ENCODE data around the gene RIMKLB.

The RIMKLB gene

GRCh38 chr12:8698132-8698851, 501 bp downstream of the RIMKLB start:
- TF ChIP-seq CTCF (IDR thresholded peaks at IDR 0.05; ENCODE audit: insufficient read depth, low read depth, low read length, missing control alignments) = no peak
- DNase-seq (ENCODE audit: low read depth) = peak; percentile 59
- H3K4me3 ChIP-seq (ENCODE audit: low read depth, low read length) = peak overlapping the region; percentile 98

GRCh38 chr12:8698879-8699278, 1.1 kb downstream of the RIMKLB start:
- TF ChIP-seq CTCF (IDR thresholded peaks at IDR 0.05; ENCODE audit: insufficient read depth, low read depth, low read length, missing control alignments) = no peak
- H3K4me3 ChIP-seq (ENCODE audit: low read depth, low read length) = peak overlapping the region; percentile 98
- no peak for DNase-seq (ENCODE audit: low read depth)

GRCh38 chr12:8699714-8700113, 1.9 kb downstream of the RIMKLB start:
- H3K4me3 ChIP-seq (ENCODE audit: low read depth, low read length) = no peak overlapping the region
- no peak for TF ChIP-seq CTCF (IDR thresholded peaks at IDR 0.05; ENCODE audit: insufficient read depth, low read depth, low read length, missing control alignments)
- DNase-seq (ENCODE audit: low read depth) = no peak

GRCh38 chr12:8701046-8701660, 3.4 kb downstream of the RIMKLB start:
- no peak for DNase-seq (ENCODE audit: low read depth)
- TF ChIP-seq CTCF (IDR thresholded peaks at IDR 0.05; ENCODE audit: insufficient read depth, low read depth, low read length, missing control alignments) = no peak
- no peak overlapping the region for H3K4me3 ChIP-seq (ENCODE audit: low read depth, low read length)

GRCh38 chr12:8702159-8702558, 4.4 kb downstream of the RIMKLB start:
- H3K4me3 ChIP-seq (ENCODE audit: low read depth, low read length) = no peak overlapping the region
- no peak for TF ChIP-seq CTCF (IDR thresholded peaks at IDR 0.05; ENCODE audit: insufficient read depth, low read depth, low read length, missing control alignments)
- DNase-seq (ENCODE audit: low read depth) = no peak

GRCh38 chr12:8709124-8709830, 11.5 kb downstream of the RIMKLB start:
- DNase-seq (ENCODE audit: low read depth) = peak; percentile 18
- TF ChIP-seq CTCF (IDR thresholded peaks at IDR 0.05; ENCODE audit: insufficient read depth, low read depth, low read length, missing control alignments) = no peak
- H3K4me3 ChIP-seq (ENCODE audit: low read depth, low read length) = no peak overlapping the region
